ENCODE measurements around the gene SUN3.

DNA sequence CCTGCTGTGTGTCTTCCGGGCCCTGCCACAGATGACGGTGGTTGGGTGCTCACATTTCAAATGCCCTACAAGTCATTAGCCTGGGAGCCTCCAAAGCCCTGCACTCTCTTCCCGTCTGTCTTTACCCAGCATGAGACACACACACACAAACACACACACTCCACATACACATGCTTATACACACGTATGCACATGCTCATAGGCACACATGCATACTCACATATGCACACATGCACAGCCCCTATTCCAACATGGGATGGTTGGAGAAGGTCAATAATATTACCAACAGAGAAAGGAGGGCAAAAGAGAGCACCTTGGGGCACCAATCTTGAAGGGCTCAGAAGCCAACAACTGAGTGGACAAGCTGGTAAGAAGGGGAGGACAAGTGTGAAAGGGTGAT, 19.0 kb downstream of the SUN3 start:
- TF ChIP-seq, protein P1, sequence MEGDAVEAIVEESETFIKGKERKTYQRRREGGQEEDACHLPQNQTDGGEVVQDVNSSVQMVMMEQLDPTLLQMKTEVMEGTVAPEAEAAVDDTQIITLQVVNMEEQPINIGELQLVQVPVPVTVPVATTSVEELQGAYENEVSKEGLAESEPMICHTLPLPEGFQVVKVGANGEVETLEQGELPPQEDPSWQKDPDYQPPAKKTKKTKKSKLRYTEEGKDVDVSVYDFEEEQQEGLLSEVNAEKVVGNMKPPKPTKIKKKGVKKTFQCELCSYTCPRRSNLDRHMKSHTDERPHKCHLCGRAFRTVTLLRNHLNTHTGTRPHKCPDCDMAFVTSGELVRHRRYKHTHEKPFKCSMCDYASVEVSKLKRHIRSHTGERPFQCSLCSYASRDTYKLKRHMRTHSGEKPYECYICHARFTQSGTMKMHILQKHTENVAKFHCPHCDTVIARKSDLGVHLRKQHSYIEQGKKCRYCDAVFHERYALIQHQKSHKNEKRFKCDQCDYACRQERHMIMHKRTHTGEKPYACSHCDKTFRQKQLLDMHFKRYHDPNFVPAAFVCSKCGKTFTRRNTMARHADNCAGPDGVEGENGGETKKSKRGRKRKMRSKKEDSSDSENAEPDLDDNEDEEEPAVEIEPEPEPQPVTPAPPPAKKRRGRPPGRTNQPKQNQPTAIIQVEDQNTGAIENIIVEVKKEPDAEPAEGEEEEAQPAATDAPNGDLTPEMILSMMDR (conservative IDR thresholded peaks at IDR 0.05; ENCODE audit: low read depth, low read length): no peak
- TF ChIP-seq EZH2phosphoT487 (IDR thresholded peaks at IDR 0.05; ENCODE audit: borderline replicate concordance, low read length): no peak
- no peak for TF ChIP-seq EZH2 (IDR thresholded peaks at IDR 0.05; ENCODE audit: low read length, unreplicated experiment)
